ENCODE measurements around the gene DYRK2.

Gene DYRK2

DNA sequence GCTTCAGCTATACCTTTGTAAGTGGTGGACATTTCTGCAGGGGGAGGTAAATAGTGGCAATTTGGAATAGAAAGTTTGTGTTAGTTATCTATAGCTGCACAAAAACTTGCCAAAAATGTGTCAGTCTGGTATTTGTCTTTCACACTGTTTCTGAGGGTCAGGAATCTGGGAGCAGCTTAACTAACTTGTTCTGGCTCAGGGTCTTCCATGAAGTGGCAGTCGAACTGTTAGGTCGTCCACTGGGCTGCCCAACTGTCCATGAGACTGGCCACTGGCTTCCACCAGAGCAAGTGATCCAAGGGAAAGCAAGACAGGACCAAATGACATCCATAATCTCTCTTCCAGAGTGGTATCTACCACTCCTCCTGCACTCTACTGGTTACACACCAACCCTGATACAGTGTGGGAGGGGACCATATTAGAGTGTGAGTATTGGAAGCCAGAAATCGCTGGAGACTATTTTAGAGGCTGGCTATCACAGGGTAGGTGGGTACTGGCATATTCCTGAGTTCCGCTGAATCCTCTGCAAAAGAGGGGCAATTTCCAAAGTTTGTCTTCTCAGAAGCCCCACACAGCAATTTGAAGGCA, 60.9 kb downstream of the DYRK2 start:
- DNase-seq = no peak

DNA sequence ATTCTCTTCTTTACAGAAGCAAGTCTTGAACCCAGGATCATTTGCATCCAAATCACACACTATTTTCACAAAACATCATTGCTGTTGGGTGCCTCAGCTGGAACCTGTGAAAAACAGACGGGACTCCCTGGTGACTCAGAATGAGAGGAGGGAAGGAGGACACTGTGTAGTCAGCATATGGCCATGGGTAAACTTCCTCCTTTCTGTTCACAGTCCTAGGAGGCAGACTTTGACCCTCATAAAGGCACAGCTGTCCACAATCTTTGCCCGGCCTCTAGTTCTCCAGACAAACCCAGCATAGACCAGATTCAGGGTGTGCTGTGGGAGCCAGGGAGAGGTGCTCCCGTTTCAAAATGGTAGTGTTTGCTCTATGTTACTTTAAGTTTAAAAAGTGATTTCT, 62.0 kb downstream of the DYRK2 start:
- DNase-seq = no peak

DNA sequence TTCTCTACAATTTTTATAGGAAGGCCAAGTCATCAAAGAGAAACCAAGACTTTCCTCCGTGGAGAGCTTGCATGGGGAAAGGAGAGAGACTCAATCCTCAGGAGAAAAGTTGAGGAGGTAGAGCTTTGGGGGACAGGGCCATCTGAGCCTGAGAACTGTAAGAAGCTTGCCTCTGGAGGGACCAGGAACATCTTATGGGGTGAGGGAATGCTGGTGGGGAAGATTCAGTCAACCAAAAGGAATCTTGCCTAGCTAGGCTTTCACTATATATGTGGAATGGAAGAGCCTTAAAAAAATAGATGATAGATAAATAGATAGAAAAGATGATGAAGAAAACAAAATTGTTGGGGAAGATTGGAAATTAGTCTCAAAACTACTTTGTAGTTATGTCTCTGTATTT, 63.5 kb downstream of the DYRK2 start:
- no peak for DNase-seq

DNA sequence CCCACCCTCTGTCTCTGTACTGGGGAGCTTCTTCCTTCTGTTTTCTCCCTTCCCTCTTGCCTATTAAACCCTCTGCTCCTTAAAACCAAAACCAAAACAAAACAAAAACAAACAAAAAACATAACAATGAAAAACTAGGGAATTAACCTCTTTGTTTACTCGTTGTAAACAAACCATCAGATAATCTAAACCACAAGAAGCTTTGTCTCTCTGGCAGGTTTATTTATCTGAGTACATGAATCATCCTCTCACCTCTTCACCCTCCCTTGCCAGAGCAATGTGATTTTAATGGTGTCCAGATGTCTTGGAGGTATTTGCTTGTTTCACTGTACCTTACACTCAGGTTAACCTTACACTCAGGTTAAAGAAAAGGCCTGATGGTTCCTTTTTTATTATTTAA, 66.1 kb downstream of the DYRK2 start:
- no peak for DNase-seq

Measured in NCI-H82 (cell line).